GM19240 (cell line): Measurements from ENCODE around the gene CLEC1A.

Experiments
- DNase-seq: peaks from one replicate; pipeline ENCODE4 v3.0.0; 2011; ENCODE audit warnings: low spot score; ENCODE audit not compliant: insufficient read length

The CLEC1A gene, protein sequence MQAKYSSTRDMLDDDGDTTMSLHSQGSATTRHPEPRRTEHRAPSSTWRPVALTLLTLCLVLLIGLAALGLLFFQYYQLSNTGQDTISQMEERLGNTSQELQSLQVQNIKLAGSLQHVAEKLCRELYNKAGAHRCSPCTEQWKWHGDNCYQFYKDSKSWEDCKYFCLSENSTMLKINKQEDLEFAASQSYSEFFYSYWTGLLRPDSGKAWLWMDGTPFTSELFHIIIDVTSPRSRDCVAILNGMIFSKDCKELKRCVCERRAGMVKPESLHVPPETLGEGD

DNA sequence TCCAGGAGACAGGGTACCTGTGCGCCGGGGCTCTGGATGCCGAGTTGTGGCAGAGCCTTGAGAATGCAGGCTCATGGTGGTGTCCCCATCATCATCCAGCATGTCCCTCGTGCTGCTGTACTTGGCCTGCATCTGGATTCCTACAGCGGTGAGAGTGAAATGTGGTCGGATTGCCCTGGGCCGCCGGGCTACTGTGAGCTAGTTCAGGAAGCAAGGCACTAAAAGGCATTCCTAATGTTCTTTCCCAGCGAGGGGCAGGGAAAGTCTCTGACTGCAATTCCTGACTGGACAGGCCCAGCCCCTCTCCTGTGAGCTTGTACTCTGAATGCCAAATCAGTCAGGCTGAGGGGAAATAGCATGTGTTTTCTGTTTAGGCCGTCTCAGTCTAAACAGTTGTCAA, at the start of gene CLEC1A:
TSS of gene CLEC1A (minus strand) at position 195 of the 400 bp plus-strand sequence. CDS start at position 132, 63 bp downstream.
- no peak for DNase-seq

DNA sequence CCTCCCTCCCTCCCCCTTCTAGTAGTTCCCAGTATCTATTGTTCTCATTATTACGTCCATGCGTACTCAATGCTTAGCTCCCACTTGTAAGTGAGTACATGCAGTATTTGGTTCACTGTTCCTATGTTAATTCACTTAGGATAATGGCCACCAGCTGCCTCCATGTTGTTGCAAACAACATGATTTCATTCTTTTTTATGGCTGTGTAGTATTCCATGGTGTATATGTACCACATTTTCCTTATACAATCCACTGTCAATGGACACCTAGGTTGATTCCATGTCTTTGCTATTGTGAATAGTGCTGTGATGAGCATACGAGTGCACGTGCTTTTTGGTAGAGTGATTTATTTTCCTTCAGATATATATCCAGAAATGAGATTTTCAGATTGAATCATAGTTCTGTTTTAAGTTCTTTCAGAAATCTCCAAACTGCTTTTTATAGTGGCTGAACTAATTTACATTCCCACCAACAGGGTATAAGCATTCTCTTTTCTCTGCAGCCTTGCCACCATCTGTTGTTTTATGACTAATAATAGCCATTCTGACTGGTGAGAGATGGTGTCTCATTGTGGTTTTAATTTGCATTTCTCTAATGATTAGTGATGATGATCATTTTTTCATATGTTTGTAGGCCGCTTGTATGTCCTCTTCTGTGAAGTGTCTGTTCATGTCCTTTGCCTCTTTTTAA, 49.1 kb upstream of the CLEC1A start:
- no peak for DNase-seq

DNA sequence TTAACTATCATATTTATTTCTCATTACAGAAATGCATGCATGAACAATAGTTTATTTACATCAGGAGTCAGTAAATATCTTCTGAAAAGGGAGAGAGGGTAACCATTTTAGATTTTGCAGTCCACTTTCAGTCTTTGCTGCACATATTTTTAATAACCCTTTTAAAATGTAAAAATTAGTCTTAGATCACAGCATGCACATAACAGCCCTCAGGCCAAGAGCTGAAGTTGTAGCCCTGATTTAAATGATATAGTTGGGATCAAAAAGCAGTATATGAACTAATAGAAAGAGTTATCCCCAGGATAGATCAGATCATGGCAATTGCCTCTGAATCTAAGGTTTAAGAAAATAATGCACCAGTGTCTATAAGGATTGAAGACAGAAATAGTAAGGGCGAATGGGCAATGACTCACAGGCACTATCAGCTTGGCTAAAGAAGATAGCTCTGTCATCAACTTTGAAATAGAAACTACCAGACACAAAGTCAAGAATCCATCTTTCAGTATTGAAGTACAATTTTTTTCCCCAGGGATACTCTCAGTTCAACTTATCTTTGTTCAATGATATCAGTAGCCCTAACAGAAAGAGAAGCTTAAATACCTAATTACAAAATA, 44.3 kb upstream of the CLEC1A start:
- DNase-seq, result no peak

DNA sequence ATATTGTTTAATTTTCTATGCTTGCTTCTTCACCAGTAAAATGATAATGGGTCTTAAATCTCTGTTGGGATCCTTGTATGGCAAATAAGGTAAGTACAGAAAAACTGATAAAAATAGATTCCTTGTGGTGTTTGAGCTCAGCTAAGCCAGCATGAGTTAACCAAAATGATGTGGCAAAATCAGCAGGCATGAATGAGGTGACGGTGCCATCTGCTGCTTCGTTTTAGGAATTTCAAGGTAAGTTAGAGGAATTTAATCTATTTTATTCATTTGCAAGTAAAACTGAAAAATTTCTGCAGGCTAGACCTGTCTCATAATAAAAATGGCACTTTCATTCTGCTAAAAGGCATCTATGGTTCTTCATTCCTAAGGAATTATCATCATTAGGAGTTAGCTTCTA, 41.2 kb upstream of the CLEC1A start:
- peak; percentile 11 for DNase-seq

DNA sequence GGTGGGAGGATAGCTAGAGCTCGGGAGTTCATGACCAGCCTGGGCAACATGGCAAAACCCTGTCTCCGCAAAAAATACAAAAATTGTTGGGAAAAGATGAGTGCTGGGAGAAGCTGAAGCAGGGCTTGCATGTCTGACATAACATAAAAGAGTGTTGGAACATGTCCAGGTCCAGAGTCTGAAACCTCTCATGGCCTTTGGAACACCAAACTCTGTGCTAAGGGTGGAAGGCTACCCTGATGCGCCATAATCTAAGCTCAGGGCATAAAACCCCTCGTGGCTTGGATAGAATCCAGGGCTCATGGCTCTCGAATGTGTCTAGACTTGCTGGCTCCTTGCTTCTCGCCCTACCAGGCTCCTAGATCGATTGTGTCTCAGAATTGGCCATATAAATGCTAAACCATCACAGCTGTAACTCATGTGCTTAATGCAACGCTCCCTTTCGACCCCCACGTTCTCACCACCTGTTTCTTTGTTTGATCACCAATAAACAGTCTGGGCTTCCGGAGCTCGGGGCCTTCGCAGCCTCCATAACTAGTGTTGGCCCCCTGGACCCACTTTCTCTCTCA, 37.9 kb upstream of the CLEC1A start:
- no peak for DNase-seq

DNA sequence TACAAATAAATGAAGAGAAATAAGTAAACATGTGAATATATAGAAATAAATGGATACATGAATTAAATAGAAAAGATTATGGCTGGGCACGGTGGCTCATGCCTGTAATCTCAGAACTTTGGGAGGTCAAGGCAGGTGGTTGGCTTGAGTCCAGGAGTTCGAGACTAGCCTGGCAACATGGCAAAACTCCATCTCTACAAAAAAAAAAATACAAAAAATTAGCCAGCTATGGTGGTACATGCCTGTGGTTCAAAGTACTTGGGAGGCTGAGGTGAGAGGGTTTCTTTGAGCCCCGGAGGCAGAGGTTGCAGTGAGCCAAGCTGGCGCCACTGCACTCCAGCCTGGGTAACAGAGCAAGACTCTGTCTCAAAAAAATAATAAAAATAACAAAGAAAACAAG, 36.3 kb upstream of the CLEC1A start:
- DNase-seq, result no peak

DNA sequence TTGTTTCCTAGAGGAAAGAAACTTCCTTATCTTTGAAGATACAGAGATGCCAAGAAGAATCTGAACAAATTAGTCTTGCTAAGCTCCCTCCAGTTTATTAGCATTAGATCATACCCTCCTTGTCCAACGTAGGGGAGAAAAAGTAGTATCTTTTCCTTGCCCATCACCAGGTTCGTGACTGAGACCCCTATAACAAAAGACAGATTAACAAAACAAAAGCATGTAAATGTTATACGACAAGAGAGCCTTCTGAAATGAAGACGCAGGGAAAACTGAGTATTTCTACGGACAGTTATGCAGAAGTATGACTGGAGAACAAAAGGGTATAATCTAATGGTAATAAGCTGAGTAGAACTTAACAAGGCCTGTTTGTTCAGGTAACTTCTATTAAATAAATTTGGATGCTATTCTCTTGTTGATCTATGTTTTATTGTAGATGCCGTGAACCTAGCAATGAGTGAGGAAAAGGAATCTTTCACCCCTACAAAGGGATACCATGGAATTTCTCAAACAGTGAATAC, 34.1 kb upstream of the CLEC1A start:
- no peak for DNase-seq

DNA sequence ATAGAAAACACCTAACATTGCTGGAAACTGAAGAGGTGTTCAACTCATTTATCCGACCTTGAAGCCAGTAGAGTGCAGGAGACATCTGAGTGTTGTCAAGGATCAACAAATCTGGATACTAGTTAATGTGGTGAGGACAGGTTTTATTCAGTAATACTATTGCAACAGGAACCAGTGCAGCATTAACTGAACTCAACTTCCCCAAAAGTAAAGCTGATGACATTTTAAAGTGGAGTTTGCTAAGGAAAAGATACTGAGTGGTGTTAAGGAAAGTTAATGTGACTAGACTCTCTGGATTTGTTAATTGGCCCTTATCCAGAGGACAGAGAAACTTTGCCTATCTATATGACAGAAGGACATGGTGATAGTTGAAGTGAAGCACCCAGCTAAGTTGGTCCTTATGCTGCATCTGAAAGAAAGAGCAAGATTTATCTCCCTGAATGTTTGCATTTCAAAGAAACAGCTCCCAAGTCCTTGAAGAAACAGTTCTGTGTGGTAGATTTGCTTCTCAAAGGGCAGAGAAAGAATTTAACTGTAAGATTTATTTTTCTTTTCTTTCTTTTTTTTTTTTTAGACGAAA, 32.4 kb upstream of the CLEC1A start:
- no peak for DNase-seq

DNA sequence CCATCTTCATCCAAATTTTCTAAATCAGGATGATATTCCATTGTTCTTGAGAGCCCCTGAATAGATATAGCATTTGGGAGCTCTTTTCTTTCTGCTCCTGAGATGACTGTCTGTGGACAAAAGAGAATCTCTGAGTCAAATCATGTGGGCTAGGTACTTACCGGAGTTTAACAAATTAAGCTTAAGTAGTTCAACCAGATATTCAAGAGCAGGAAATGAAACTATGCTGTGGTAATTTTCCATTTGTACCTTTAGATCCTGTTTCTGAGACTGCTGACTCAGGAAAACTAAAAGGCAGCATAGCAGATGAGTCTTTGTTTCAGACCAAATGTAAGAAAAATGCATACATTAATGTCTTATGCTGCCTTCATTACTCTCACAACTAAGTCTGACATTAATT, 31.3 kb upstream of the CLEC1A start, which contains the start of gene CLEC7A:
TSS of gene CLEC7A (minus strand) at position 158 of the 400 bp plus-strand sequence. CDS start at position 41, 117 bp downstream.
- no peak for DNase-seq

DNA sequence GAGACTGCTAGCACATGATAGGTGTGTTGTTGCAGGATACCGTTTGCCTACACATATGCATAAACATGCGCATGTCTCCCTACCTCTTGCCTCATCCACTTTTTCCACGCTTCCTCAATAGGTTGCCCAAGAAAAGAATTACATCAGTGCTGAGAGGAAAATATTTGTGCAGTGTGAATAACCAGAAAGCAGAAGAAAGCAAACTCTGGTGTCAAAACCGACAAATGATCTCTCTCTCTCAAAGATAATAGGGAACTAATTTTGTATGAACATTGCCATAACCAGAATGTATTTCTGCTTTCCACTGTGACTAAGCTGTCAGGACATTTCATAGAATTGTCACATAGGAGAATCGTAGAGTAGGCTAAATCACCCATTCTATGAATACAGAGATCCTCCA, 29.9 kb upstream of the CLEC1A start:
- no peak for DNase-seq

DNA sequence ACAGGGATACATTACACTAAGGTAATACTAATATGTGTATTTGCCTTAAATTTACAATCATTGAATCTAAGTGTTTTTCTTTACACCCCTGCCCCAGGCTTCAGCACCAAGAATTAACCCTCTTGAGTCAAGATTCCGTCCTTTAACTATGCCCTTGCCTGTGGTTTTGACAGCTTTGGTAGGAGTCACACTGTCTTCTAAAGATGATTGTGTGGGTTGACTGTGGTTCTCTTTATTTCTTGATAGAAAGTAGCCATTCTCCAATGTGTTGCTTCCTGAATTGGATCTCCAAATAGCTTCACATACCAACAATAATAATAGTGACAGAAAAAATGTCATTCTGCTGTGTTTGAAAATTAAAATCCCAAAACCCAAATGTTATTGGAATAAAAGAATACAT, 27.6 kb upstream of the CLEC1A start:
- no peak for DNase-seq

DNA sequence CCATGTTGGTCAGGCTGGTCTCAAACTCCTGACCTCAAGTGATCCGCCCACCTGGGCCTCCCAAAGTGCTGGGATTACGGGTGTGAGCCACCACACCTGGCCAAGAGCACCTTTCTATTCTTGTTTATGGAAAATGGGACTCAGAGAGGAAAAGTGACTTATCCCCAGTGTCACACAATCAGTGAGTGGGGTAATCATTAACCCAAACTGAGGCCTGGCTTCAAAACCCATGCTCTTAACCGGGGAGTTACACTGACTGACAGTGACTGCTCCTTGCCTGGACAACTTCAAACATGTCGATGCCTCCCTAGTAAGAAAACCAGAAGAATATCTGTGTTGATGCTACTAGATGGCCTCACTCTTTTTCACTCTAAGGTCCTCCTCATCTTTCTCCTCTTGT, 23.9 kb upstream of the CLEC1A start:
- no peak for DNase-seq

DNA sequence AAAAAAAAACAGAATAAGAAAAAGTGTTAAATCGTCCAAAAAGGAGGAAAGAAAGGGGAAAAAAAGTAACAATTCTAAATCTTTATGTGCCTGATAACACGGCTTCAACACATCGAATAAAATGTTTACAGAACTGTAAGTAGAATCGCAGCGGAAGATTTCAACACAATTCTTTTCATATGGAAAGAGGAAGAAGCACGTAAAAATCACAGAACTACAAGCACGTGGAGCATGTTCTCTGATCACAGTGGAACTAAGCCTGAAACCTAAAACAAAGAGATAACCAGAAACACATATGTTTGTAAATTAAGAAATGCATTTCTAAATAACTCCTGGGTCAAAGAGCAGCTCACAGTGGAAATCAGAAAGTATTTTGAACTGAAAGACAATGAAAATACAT, 22.5 kb upstream of the CLEC1A start:
- DNase-seq, result no peak

DNA sequence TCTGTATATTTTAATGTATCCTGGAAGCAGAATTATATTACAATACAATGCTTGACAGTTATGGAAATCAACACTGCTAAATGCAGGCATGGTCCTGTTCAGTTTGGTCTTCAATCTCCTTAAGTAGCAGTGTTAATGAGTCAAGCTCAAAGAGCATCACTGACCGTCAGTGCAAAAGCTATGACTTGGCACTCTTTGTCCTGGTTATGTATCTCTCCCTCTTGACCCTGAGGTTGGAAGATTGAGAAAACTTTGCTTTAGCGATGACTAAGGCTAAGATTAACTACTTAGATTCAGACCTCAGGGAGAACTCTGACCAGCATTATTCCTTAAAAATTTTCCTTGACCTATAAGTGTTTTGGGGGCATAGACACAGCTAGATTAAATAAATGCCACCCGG, 20.3 kb upstream of the CLEC1A start:
- no peak for DNase-seq

DNA sequence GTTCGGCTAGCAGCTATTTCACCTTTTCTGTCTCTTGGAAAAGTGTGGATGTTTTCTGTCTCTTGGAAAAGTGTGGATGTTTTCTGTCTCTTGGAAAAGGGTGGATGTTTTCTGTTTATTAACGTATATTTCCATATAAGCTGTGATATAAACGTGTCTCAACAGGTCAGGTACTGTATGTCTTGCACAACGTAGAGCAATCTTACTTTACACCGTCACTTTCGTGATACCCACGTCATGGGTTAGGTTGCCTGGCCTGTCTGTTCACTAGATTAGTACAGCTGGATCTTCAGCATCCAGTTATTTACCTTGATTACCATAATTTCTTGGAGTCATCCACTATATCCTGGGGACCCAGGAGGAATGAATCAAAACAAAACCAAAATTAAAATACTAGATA, 17.1 kb upstream of the CLEC1A start:
- DNase-seq, result no peak

DNA sequence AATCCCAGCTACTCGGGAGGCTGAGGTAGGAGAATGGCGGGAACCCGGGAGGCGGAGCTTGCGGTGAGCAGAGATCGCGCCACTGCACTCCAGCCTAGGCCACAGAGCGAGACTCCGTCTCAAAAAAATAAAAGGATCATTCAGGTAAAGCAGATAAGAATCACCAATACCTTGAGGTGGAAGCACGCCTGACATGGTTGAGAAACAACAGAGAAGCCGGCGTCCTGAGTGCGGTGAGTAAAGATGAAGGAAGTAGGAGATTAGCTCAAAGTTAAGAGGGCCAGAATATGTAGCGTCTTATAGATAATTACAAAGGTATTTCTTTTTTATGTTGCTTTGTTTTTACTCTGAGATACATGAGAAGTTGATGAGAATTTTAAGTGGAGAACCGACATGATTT, 16.5 kb upstream of the CLEC1A start:
- no peak for DNase-seq

DNA sequence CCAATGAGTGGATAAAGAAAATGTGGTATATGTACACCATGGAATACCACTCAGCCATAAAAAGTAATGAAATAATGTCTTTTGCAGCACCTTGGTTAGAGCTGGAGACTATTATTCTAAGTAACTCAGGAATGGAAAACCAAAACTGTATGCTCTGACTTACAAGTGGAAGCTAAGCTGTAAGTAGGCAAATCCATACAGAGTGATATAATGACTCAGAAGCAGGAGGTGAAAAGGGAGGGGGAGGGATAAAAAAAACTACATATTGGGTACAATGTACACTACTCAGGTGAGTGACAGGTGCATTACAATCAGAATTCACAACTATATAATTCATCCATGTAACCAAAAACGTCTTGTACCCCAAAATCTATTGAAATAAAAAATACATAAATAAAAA, 15.1 kb upstream of the CLEC1A start:
- no peak for DNase-seq

DNA sequence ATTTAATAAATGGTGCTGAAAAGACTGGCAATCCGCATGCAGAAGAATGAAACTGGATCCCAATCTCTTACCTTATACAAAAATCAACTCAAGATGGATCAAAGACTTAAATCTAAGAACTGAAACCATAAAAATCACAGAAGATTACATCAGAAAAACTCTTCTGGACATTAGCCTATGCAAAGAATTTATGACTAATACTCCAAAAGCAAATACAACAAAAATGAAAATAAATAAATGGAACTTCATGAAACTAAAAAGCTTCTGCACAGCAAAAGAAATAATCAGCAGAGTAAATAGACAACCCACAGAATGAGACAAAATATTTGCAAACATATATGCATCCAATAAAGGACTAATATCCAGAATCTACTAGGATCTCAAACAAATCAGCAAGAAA, 14.3 kb upstream of the CLEC1A start:
- DNase-seq, result no peak

DNA sequence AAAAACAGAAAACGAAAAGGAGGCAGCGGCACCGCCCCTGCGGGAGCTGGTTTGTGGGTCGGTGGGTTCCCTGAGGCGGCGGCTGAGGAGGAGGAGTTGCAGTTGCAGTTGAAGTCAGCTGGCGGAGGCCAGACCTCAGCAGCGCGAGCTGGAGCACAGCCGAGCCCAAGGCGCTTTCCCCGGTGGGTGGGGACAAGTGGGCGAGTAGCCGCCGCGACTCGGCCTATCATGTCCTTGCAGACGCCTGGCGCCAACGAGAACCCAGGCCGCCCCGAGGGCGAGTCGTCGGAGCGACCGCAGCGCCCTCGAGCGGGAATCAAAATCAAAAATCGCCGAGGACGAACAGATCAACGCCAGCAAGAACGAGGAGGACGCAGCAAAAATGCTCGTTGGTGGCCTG, 12.7 kb upstream of the CLEC1A start:
- DNase-seq, result no peak

DNA sequence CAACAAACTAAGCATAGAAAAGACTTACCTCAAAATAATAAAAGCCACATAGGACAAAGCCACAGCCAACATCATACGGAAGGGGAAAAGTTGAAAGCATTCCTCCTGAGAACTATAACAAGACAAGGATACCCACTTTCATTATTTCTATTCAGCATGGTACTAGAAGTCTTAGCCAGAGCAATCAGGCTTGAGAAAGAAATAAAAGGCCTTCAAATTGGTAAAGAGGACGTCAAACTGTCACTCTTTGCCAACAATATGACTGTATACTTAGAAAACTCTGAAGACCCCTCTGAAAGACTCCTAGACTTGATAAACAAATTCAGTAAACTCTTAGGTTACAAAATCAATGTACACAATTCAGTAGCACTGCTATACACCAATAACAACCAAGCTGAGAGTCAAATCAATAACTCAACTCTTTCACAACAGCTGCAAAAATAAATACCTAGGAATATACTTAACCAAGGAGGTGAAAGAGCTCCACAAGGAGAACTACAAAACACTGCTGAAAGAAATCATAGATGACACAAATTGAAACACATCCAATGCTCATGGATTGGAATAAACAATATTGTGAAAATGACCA, 11.6 kb upstream of the CLEC1A start:
- DNase-seq, result no peak

DNA sequence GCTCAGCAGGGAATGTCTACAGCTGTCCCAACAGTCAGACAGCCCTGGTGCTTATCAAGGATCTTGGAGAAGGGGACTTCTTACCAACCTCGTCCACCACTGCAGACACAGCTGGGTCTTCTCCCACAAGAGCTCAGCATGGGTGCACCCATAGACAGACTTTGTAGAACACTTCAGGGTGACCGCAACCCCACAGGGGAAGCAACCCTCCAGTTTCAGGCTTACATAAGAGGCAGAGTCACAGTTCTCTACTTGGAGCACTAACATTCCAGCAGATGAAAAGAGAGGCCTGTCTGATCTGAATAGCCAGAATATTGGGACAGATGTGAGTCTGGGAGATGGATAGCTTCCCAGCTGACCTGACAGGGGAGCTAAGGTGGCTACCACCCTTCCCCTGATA, 3.5 kb upstream of the CLEC1A start:
- no peak for DNase-seq
